ENCODE data around the gene PBRM1. TPM values are rescaled to one million over a fixed set of nuclear protein-coding genes. Genes with fewer than 3 reads are reported as not detected.

Gene PBRM1
- total and polyA plus RNA-seq, 2 of the 8 experiments (the other 6 are each of a cell fraction or from before 2014, with no cell fraction given), result 19.3 to 65.8 TPM

- TF ChIP-seq CHD7 (IDR thresholded peaks at IDR 0.05; ENCODE audit: insufficient replicate concordance, low read length), result no peak
- no peak for TF ChIP-seq RNF2 (IDR thresholded peaks at IDR 0.05; ENCODE audit: borderline replicate concordance, low read depth, low read length, missing control alignments, poor library complexity, severe bottlenecking)
- no peak for TF ChIP-seq EGR1 (IDR thresholded peaks at IDR 0.05; ENCODE audit: borderline replicate concordance, low read depth, low read length)
- TF ChIP-seq CHD1 (IDR thresholded peaks at IDR 0.05; ENCODE audit: low read depth, low read length), result no peak
- TF ChIP-seq CHD2 (IDR thresholded peaks at IDR 0.05; ENCODE audit: low read length), result no peak
- no peak for TF ChIP-seq NRF1 (IDR thresholded peaks at IDR 0.05; ENCODE audit: low read depth, low read length)
- no peak for TF ChIP-seq CTBP2 (IDR thresholded peaks at IDR 0.05; ENCODE audit: borderline replicate concordance, insufficient read depth, insufficient read length, low read length)
- TF ChIP-seq SUZ12 (IDR thresholded peaks at IDR 0.05; ENCODE audit: low read length), result no peak
- no peak for TF ChIP-seq RXRA (IDR thresholded peaks at IDR 0.05; ENCODE audit: insufficient read depth, low read depth, low read length)
- TF ChIP-seq KDM1A (IDR thresholded peaks at IDR 0.05; ENCODE audit: borderline replicate concordance, low read length), result no peak
- no peak for TF ChIP-seq TEAD4 (IDR thresholded peaks at IDR 0.05; ENCODE audit: low read depth, low read length)
- TF ChIP-seq MAFK (IDR thresholded peaks at IDR 0.05; ENCODE audit: low read depth, low read length), result no peak
Observed at GRCh38 chr3:52558436-52558835, 127.3 kb downstream of the PBRM1 start (continued).

All from H1 (cell line).